ENCODE results near the gene RASGRF1. TPM values are rescaled to one million over a fixed set of nuclear protein-coding genes. Genes with fewer than 3 reads are reported as not detected.

The RASGRF1 gene
- total and polyA plus RNA-seq, 11 donors: 0.12 to 0.40 (median 0.25) TPM; not detected in 8

- peak in 1 of 5 donors; percentile 32 for DNase-seq
- Histone ChIP-seq H3K27ac (no peak overlapping the region), H3K27me3 (no peaks in the 10 kb centered on the region), H3K36me3 (no peaks in the 10 kb centered on the region), H3K4me1 (peaks cover 0 to 22% (median 0%) of the 10 kb centered on the region in 12 donors), H3K4me3 (no peak overlapping the region), H3K9me3 (no peaks in the 10 kb centered on the region)
- no peak for TF ChIP-seq CTCF (IDR thresholded peaks at IDR 0.05)
- WGBS, 4 donors: 80 to 86% (median 81%) methylated on average over 8 to 10 of the region's 10 CpGs
- no peak for ATAC-seq
- intact Hi-C loops (cut with DNase I): no loop called here
These were observed 96.5 kb downstream of the RASGRF1 start for GRCh38 chr15:78993931-78994530.

GRCh38 chr15:78993257-78993930 is 97.2 kb downstream of the RASGRF1 start:
- Histone ChIP-seq H3K27me3 (no peaks in the 10 kb centered on the region), H3K4me3 (no peak overlapping the region), H3K36me3 (no peaks in the 10 kb centered on the region), H3K9me3 (no peaks in the 10 kb centered on the region), H3K4me1 (peaks cover 0 to 28% (median 0%) of the 10 kb centered on the region in 12 donors), H3K27ac (no peak overlapping the region)
- WGBS, 4 donors: 85 to 95% (median 93%) methylated on average over 3 to 4 of the region's 4 CpGs
- TF ChIP-seq CTCF (IDR thresholded peaks at IDR 0.05): no peak
- TF ChIP-seq POLR2A (IDR thresholded peaks at IDR 0.05): no peak
- DNase-seq: peak in 1 of 5 donors; percentile 58
- no peak for ATAC-seq
- intact Hi-C loops (cut with DNase I): no loop called here

GRCh38 chr15:78992416-78993256 is 97.9 kb downstream of the RASGRF1 start:
- WGBS, 4 donors: 68 to 75% (median 73%) methylated on average over 17 of the region's 17 CpGs
- Histone ChIP-seq H3K9me3 (no peaks in the 10 kb centered on the region), H3K36me3 (no peaks in the 10 kb centered on the region), H3K27me3 (no peaks in the 10 kb centered on the region), H3K27ac (no peak overlapping the region), H3K4me3 (no peak overlapping the region), H3K4me1 (peaks cover 0 to 30% (median 4%) of the 10 kb centered on the region in 12 donors)
- DNase-seq: peak in 3 of 5 donors; percentile 38 to 43 (median 38)
- peak in 2 of 4 donors; percentile 20 to 57 for ATAC-seq
- intact Hi-C loops (cut with DNase I): no loop called here
- TF ChIP-seq CTCF (IDR thresholded peaks at IDR 0.05) (no peak), POLR2A (IDR thresholded peaks at IDR 0.05) (no peak)

- 88 to 90% (median 89%) methylated on average over 12 to 15 of the region's 15 CpGs for WGBS, 4 donors
- H3K27ac ChIP-seq: no peak overlapping the region
- DNase-seq: peak in 1 of 5 donors; percentile 47
- peaks cover 0 to 34% (median 4%) of the 10 kb centered on the region in 12 donors for H3K4me1 ChIP-seq
- H3K9me3 ChIP-seq: no peaks in the 10 kb centered on the region
- no peaks in the 10 kb centered on the region for H3K27me3 ChIP-seq
- ATAC-seq: no peak
- no peak overlapping the region for H3K4me3 ChIP-seq
- TF ChIP-seq CTCF (IDR thresholded peaks at IDR 0.05): no peak
- no peak for TF ChIP-seq POLR2A (IDR thresholded peaks at IDR 0.05)
- intact Hi-C loops (cut with DNase I): no loop called here
- H3K36me3 ChIP-seq: no peaks in the 10 kb centered on the region
These were observed 98.7 kb downstream of the RASGRF1 start for GRCh38 chr15:78991879-78992278.
